SK-N-SH (cell line): ENCODE data around the gene VPREB1.
"Not testable (repeated sequence)": the region's sequence is repeated elsewhere in the genome, so short reads cannot be mapped to it uniquely, and the experiment has no call there.

Experiments used
- CTCF ChIP-seq: fragments of 200-600 bp; sonication (generic); IDR thresholded peaks from 2 replicates; pipeline ENCODE4 v1.6.1; 2017; ENCODE audit warnings: antibody characterized with exemption, mild to moderate bottlenecking, moderate library complexity
- EZH2phosphoT487 ChIP-seq: fragments of 200-600 bp; sonication (generic); IDR thresholded peaks from 2 replicates; pipeline ENCODE4 v1.6.1; 2017; ENCODE audit warnings: low read depth, mixed run types, mild to moderate bottlenecking, antibody characterized with exemption, moderate library complexity, borderline replicate concordance
- FOXJ3 ChIP-seq: sonication (generic); formaldehyde crosslinking; IDR thresholded peaks from 2 replicates; pipeline ENCODE4 v1.5.1; 2020; ENCODE audit warnings: mild to moderate bottlenecking, missing genetic modification reagents
- MAX ChIP-seq: IDR thresholded peaks from 2 replicates; pipeline ENCODE4 v1.4.0; 2012; ENCODE audit warnings: low read depth
- MXI1 ChIP-seq: IDR thresholded peaks from 2 replicates; pipeline ENCODE4 v1.6.1; 2012; ENCODE audit warnings: mild to moderate bottlenecking, low read depth, low read length, improper control_type of control experiment
- RFX5 ChIP-seq: IDR thresholded peaks from 2 replicates; pipeline ENCODE4 v1.6.1; 2012; ENCODE audit warnings: mild to moderate bottlenecking, improper control_type of control experiment, low read length
- SIN3A ChIP-seq: IDR thresholded peaks from 2 replicates; pipeline ENCODE4 v1.6.1; 2012; ENCODE audit warnings: low read depth, mild to moderate bottlenecking, low read length, moderate library complexity, borderline replicate concordance
- SMC3 ChIP-seq: IDR thresholded peaks from 2 replicates; pipeline ENCODE4 v1.6.1; 2012; ENCODE audit warnings: low read depth, low read length, improper control_type of control experiment
- TAF1 ChIP-seq: IDR thresholded peaks from 2 replicates; pipeline ENCODE4 v1.6.1; 2012; ENCODE audit warnings: low read depth, mild to moderate bottlenecking, low read length, moderate library complexity, borderline replicate concordance
- TCF12 ChIP-seq: IDR thresholded peaks from 2 replicates; pipeline ENCODE4 v1.4.0; 2012

- not testable (repeated sequence) for TF ChIP-seq SMC3; MXI1; RFX5; TCF12; TAF1; EZH2phosphoT487; FOXJ3 (CRISPR knock-in tag); CTCF; MAX; SIN3A
These were observed 42.6 kb downstream of the VPREB1 start for GRCh38 chr22:22287106-22287626.
